H1 (cell line): ENCODE measurements around the gene SLFNL1. TPM values are rescaled to one million over a fixed set of nuclear protein-coding genes. Genes with fewer than 3 reads are reported as not detected.

Experiments used
- CTCF ChIA-PET: fragments of 300-600 bp; sonication (Branson Sonifier 250); formaldehyde crosslinking; loops from one replicate; lab custom pipeline; 2021; ENCODE audit not compliant: partially characterized antibody; lab: Charles Lee
- POLR2A ChIA-PET: fragments of 300-600 bp; sonication (Branson Sonifier 250); formaldehyde crosslinking; loops from one replicate; lab custom pipeline; 2021; ENCODE audit warnings: inconsistent platforms; ENCODE audit not compliant: partially characterized antibody; lab: Charles Lee
- DNase-seq, 2 experiments: peaks; one replicate each; pipeline versions ENCODE4 v3.0.0 to v3.0.0-alpha.2; 2010 to 2022; ENCODE audit warnings: low spot score in 2 of 2, low read depth in 1 of 2, mixed read lengths in 1 of 2
- FAIRE-seq: peaks from 2 replicates; lab custom pipeline; 2011; peaks lifted over from hg19 to GRCh38; lab: Jason Lieb, UNC
- H2AFZ ChIP-seq: 2 replicates; pipeline ENCODE4 v1.8.1; 2012; ENCODE audit warnings: low read length, inconsistent platforms
- H2AK5ac ChIP-seq: 2 replicates; pipeline ENCODE4 v1.6.1; 2013; ENCODE audit warnings: low read depth, low read length
- H2BK120ac ChIP-seq: replicated peaks from 2 replicates; pipeline ENCODE3; 2013; ENCODE audit warnings: low read depth, low read length, inconsistent platforms
- H2BK12ac ChIP-seq: 2 replicates; pipeline ENCODE4 v1.6.1; 2013; ENCODE audit warnings: low read depth, low read length
- H2BK15ac ChIP-seq: 2 replicates; pipeline ENCODE4 v1.6.1; 2013; ENCODE audit warnings: low read length
- H2BK20ac ChIP-seq: 2 replicates; pipeline ENCODE4 v1.6.1; 2013; ENCODE audit warnings: low read length
- H2BK5ac ChIP-seq: 2 replicates; pipeline ENCODE4 v1.6.1; 2013; ENCODE audit warnings: low read depth, low read length
- H3K14ac ChIP-seq: 2 replicates; pipeline ENCODE4 v1.6.1; 2013; ENCODE audit warnings: inconsistent platforms; ENCODE audit not compliant: insufficient read length
- H3K18ac ChIP-seq: 2 replicates; pipeline ENCODE4 v1.6.1; 2013; ENCODE audit warnings: low read length; ENCODE audit errors: extremely low read depth
- H3K23ac ChIP-seq: 2 replicates; pipeline ENCODE4 v1.6.1; 2013; ENCODE audit warnings: inconsistent platforms; ENCODE audit not compliant: insufficient read length
- H3K23me2 ChIP-seq: 2 replicates; pipeline ENCODE4 v1.6.1; 2013; ENCODE audit warnings: low read depth, low read length
- H3K27ac ChIP-seq: 2 replicates; pipeline ENCODE4 v1.6.1; 2011; ENCODE audit warnings: low read depth, low read length, inconsistent platforms
- H3K27me3 ChIP-seq, 4 experiments: replicated peaks in 1 of 4; 1 replicate in 1 of 4; 2 replicates in 3 of 4; pipeline versions ENCODE4 v1.6.1 to v1.8.1; 2011 to 2013; ENCODE audit warnings: low read length in 3 of 4, mild to moderate bottlenecking in 3 of 4, inconsistent platforms in 2 of 4, mixed read lengths in 2 of 4, moderate library complexity in 1 of 4; ENCODE audit not compliant: control insufficient read depth in 3 of 4, insufficient read depth in 3 of 4; ENCODE audit errors: extremely low read depth in 1 of 4
- H3K36me3 ChIP-seq, 4 experiments: 2 replicates each; pipeline versions ENCODE4 v1.6.1 to v1.8.1; 2011 to 2013; ENCODE audit warnings: mild to moderate bottlenecking in 4 of 4, low read length in 3 of 4, moderate library complexity in 2 of 4, control low read depth in 1 of 4, inconsistent platforms in 1 of 4; ENCODE audit not compliant: insufficient read depth in 4 of 4, control insufficient read depth in 2 of 4
- H3K4ac ChIP-seq: replicated peaks from 2 replicates; pipeline ENCODE3; 2013; ENCODE audit warnings: low read length, low read depth, mixed read lengths, inconsistent platforms; ENCODE audit not compliant: insufficient read length
- H3K4me1 ChIP-seq, 4 experiments: replicated peaks in 1 of 4; 1 replicate in 1 of 4; 2 replicates in 3 of 4; pipeline versions ENCODE4 v1.6.1 to v1.8.1; 2011 to 2013; ENCODE audit warnings: low read length in 3 of 4, inconsistent platforms in 2 of 4, mixed read lengths in 1 of 4; ENCODE audit not compliant: insufficient read depth in 4 of 4, control insufficient read depth in 3 of 4
- H3K4me2 ChIP-seq, 2 experiments: 2 replicates each; pipeline versions ENCODE4 v1.6.1 to v1.8.1; 2011 to 2013; ENCODE audit warnings: low read depth in 2 of 2, low read length in 2 of 2, control low read depth in 1 of 2, inconsistent platforms in 1 of 2, mild to moderate bottlenecking in 1 of 2; ENCODE audit not compliant: insufficient read depth in 1 of 2
- H3K4me3 ChIP-seq, 4 experiments: fragments of 200-600, 300-600 bp in 1 of 4; sonication (generic), shearing (Covaris generic), sonication (Bioruptor Twin) in 1 of 4; 2 replicates each; pipeline versions ENCODE4 v1.5.1 to v1.8.1; 2011 to 2016; ENCODE audit warnings: low read length in 4 of 4, low read depth in 3 of 4, control low read depth in 2 of 4, inconsistent platforms in 2 of 4, mild to moderate bottlenecking in 2 of 4, mixed read lengths in 1 of 4, moderate library complexity in 1 of 4; ENCODE audit not compliant: insufficient read depth in 2 of 4; ENCODE audit errors: extremely low read depth in 1 of 4
- H3K56ac ChIP-seq: replicated peaks from 2 replicates; pipeline ENCODE3; 2013; ENCODE audit warnings: low read depth, mild to moderate bottlenecking, mixed read lengths, low read length, inconsistent platforms; ENCODE audit not compliant: insufficient read length
- H3K79me1 ChIP-seq: 2 replicates; pipeline ENCODE4 v1.6.1; 2013; ENCODE audit warnings: low read depth, low read length, control low read depth
- H3K79me2 ChIP-seq, 2 experiments: 2 replicates each; pipeline versions ENCODE4 v1.6.1 to v1.8.1; 2012 to 2013; ENCODE audit warnings: low read length in 2 of 2, mild to moderate bottlenecking in 2 of 2, inconsistent platforms in 1 of 2; ENCODE audit not compliant: insufficient read depth in 2 of 2, control insufficient read depth in 1 of 2
- H3K9ac ChIP-seq, 4 experiments: replicated peaks in 1 of 4; 1 replicate in 1 of 4; 2 replicates in 3 of 4; pipeline versions ENCODE4 v1.6.1 to v1.8.1; 2011 to 2013; ENCODE audit warnings: low read depth in 3 of 4, low read length in 3 of 4, control low read depth in 2 of 4, mild to moderate bottlenecking in 2 of 4, moderate library complexity in 2 of 4, inconsistent platforms in 1 of 4; ENCODE audit errors: extremely low read depth in 1 of 4
- H3K9me3 ChIP-seq, 2 experiments: 2 replicates each; pipeline versions ENCODE4 v1.6.1 to v1.8.1; 2012 to 2013; ENCODE audit warnings: mild to moderate bottlenecking in 2 of 2, moderate library complexity in 2 of 2, control low read depth in 1 of 2, inconsistent platforms in 1 of 2, low read depth in 1 of 2, low read length in 1 of 2, mixed read lengths in 1 of 2; ENCODE audit not compliant: insufficient read depth in 2 of 2
- H4K20me1 ChIP-seq, 2 experiments: replicated peaks in 1 of 2; 2 replicates each; pipeline versions ENCODE3 to v1.8.1; 2011 to 2013; ENCODE audit warnings: inconsistent platforms in 2 of 2, low read length in 2 of 2, mild to moderate bottlenecking in 1 of 2; ENCODE audit not compliant: insufficient read depth in 2 of 2, control insufficient read depth in 1 of 2
- H4K5ac ChIP-seq: 2 replicates; pipeline ENCODE4 v1.6.1; 2013; ENCODE audit warnings: low read length, low read depth, mixed read lengths, inconsistent platforms; ENCODE audit not compliant: insufficient read length
- H4K8ac ChIP-seq: 2 replicates; pipeline ENCODE4 v1.8.0; 2013; ENCODE audit warnings: mild to moderate bottlenecking, moderate library complexity, low read length, inconsistent platforms; ENCODE audit not compliant: insufficient read depth; ENCODE audit errors: extremely low read depth
- H4K91ac ChIP-seq: replicated peaks from 2 replicates; pipeline ENCODE3; 2013; ENCODE audit warnings: low read length, mixed read lengths, inconsistent platforms; ENCODE audit not compliant: insufficient read length
- SIN3A ChIP-seq, 2 experiments: IDR thresholded peaks in 1 of 2; conservative IDR thresholded peaks in 1 of 2; 2 replicates each; pipeline ENCODE4 v1.6.1; 2011 to 2012; ENCODE audit warnings: low read length in 2 of 2, improper control_type of control experiment in 1 of 2, low read depth in 1 of 2, mild to moderate bottlenecking in 1 of 2
- YY1 ChIP-seq: IDR thresholded peaks from 2 replicates; pipeline ENCODE4 v1.6.1; 2011; ENCODE audit warnings: low read depth, mild to moderate bottlenecking, low read length
- WGBS, 2 experiments: shearing (Covaris generic) in 1 of 2; methylation state at CpG; one replicate each; pipeline versions ENCODE4 v1.1.6 to v1.1.7; 2013 to 2015; ENCODE audit warnings: low lambda C conversion rate in 2 of 2, mixed read lengths in 2 of 2, inconsistent platforms in 1 of 2, low coverage in 1 of 2, missing lambda C conversion rate in 1 of 2; ENCODE audit not compliant: insufficient replicate concordance in 2 of 2, insufficient coverage in 1 of 2, insufficient read length in 1 of 2; ENCODE audit errors: extremely low coverage in 1 of 2, missing lambda C conversion rate in 1 of 2; 5-methylcytosine and 5-hydroxymethylcytosine counted together
- polyA plus RNA-seq, 7 experiments: library from polyadenylated mRNA; depleted of rRNA in 3 of 7; stranded (reverse) in 5 of 7; unstranded in 2 of 7; fragments of >200 nt in 5 of 7; fragments of 200-250 nt in 2 of 7; gene quantifications; 1 replicate in 5 of 7; 2 replicates in 1 of 7; 4 replicates in 1 of 7; pipeline versions ENCODE4 v1.2.1 to v1.2.3, GENCODE V29; 2011 to 2013; ENCODE audit warnings: missing spikeins in 2 of 7, mixed read lengths in 2 of 7
- total RNA-seq: library from RNA; stranded (reverse); fragmentation: NEBNext Ultra II Directional; extraction: Animal tissue kit (Norgen Biotek cat#: 25700); gene quantifications from 2 replicates; pipeline ENCODE4 v1.2.1, GENCODE V29; 2021
- TF ChIP-seq, protein P1 (sequence below): IDR thresholded peaks from 2 replicates; pipeline ENCODE4 v1.6.1; 2012; ENCODE audit warnings: inconsistent platforms

Gene SLFNL1
- total and polyA plus RNA-seq, 2 of the 8 experiments (the other 6 are each of a cell fraction or from before 2014, with no cell fraction given) = not detected

- Histone ChIP-seq H4K91ac (no peak overlapping the region), H2AFZ (no peak overlapping the region), H3K36me3 (no peaks in the 10 kb centered on the region), H3K79me1 (no peaks in the 10 kb centered on the region), H3K9me3 (no peaks in the 10 kb centered on the region), H3K79me2 (no peaks in the 10 kb centered on the region), H2AK5ac (no peak overlapping the region), H2BK12ac (no peak overlapping the region), H3K23ac (no peak overlapping the region), H3K14ac (no peak overlapping the region), H3K4me1 (no peaks in the 10 kb centered on the region), H3K27me3 (no peaks in the 10 kb centered on the region), H2BK120ac (no peak overlapping the region), H4K8ac (no peak overlapping the region), H3K23me2 (no peaks in the 10 kb centered on the region), H4K20me1 (no peaks in the 10 kb centered on the region), H2BK15ac (no peak overlapping the region), H3K9ac (no peak overlapping the region), H3K4me3 (no peak overlapping the region), H3K27ac (no peak overlapping the region), H2BK20ac (no peak overlapping the region), H3K4ac (no peak overlapping the region), H4K5ac (no peak overlapping the region), H3K4me2 (no peak overlapping the region), H3K18ac (no peak overlapping the region), H2BK5ac (no peak overlapping the region), H3K56ac (no peak overlapping the region)
- POLR2A ChIA-PET = no interaction called here
- CTCF ChIA-PET = interaction anchor here (0.8 to 1.2 kb wide), 4 partner anchors 10 to 198 kb away, joined by 3 to 4 read pairs (median 3); no protein-coding TSS in a partner anchor
- FAIRE-seq (no peak), DNase-seq (no peak)
- TF ChIP-seq SIN3A (conservative IDR thresholded peaks at IDR 0.05 in 1 of 2, IDR thresholded peaks at IDR 0.05 in 1 of 2; ENCODE audit: low read depth in 1 of 2, low read length in 2 of 2) = no peak
- TF ChIP-seq, protein P1, sequence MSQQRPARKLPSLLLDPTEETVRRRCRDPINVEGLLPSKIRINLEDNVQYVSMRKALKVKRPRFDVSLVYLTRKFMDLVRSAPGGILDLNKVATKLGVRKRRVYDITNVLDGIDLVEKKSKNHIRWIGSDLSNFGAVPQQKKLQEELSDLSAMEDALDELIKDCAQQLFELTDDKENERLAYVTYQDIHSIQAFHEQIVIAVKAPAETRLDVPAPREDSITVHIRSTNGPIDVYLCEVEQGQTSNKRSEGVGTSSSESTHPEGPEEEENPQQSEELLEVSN = no peak
- TF ChIP-seq YY1 = no peak
- 100% methylated on average over 1 of the region's 1 CpG; no CpG with 5 or more reads in 1 of the 2 experiments for WGBS, 2 experiments
Observed at GRCh38 chr1:40971966-40972365, 49.6 kb downstream of the SLFNL1 start.
